Measurements from ENCODE around the gene ARHGAP24.
"Not testable (repeated sequence)": the region's sequence is repeated elsewhere in the genome, so short reads cannot be mapped to it uniquely, and the experiment has no call there.

The ARHGAP24 gene

GRCh38 chr4:85826060-85826678 is 351.2 kb downstream of the ARHGAP24 start:
- peak; percentile 99 for DNase-seq

- peak; percentile 42 for DNase-seq
Observed at GRCh38 chr4:85828027-85828890, 353.3 kb downstream of the ARHGAP24 start.

- DNase-seq, result peak; percentile 61
Observed at GRCh38 chr4:85829276-85830051, 354.5 kb downstream of the ARHGAP24 start.

GRCh38 chr4:85831647-85832046 is 356.7 kb downstream of the ARHGAP24 start:
- no peak for DNase-seq

GRCh38 chr4:85833302-85833701 is 358.4 kb downstream of the ARHGAP24 start:
- DNase-seq, result no peak

- DNase-seq, result no peak
Observed at GRCh38 chr4:85834934-85835333, 360.0 kb downstream of the ARHGAP24 start.

- no peak for DNase-seq
Observed at GRCh38 chr4:85836588-85837438, 361.9 kb downstream of the ARHGAP24 start.

- DNase-seq, result peak; percentile 35
Observed at GRCh38 chr4:85837439-85837733, 362.4 kb downstream of the ARHGAP24 start.

- DNase-seq, result not testable (repeated sequence)
Observed at GRCh38 chr4:85839981-85840451, 365.1 kb downstream of the ARHGAP24 start.

- DNase-seq, result no peak
Observed at GRCh38 chr4:85842540-85842939, 367.6 kb downstream of the ARHGAP24 start.

- DNase-seq, result not testable (repeated sequence)
Observed at GRCh38 chr4:85853740-85854139, 378.8 kb downstream of the ARHGAP24 start.

- DNase-seq, result no peak
Observed at GRCh38 chr4:85854546-85854945, 379.6 kb downstream of the ARHGAP24 start.

- DNase-seq, result peak; percentile 60
Observed at GRCh38 chr4:85860066-85860740, 385.3 kb downstream of the ARHGAP24 start.

GRCh38 chr4:85861064-85861765 is 386.3 kb downstream of the ARHGAP24 start:
- peak; percentile 51 for DNase-seq

GRCh38 chr4:85862896-85863295 is 387.9 kb downstream of the ARHGAP24 start:
- no peak for DNase-seq

GRCh38 chr4:85864259-85865205 is 389.6 kb downstream of the ARHGAP24 start:
- no peak for DNase-seq

- no peak for DNase-seq
Observed at GRCh38 chr4:85865256-85865655, 390.3 kb downstream of the ARHGAP24 start.

- DNase-seq, result peak; percentile 36
Observed at GRCh38 chr4:85866508-85866907, 391.6 kb downstream of the ARHGAP24 start.

- no peak for DNase-seq
Observed at GRCh38 chr4:85867271-85867670, 392.3 kb downstream of the ARHGAP24 start.

GRCh38 chr4:85869181-85869580 is 394.2 kb downstream of the ARHGAP24 start:
- DNase-seq, result peak; percentile 75
